Germinal center (tissue), 1 donor: ENCODE measurements around the gene IL17RD.

Experiments used
- DNase-seq: peaks from one replicate; pipeline ENCODE4 v3.0.0; 2012; ENCODE audit warnings: mixed read lengths, low spot score

Gene IL17RD

DNA sequence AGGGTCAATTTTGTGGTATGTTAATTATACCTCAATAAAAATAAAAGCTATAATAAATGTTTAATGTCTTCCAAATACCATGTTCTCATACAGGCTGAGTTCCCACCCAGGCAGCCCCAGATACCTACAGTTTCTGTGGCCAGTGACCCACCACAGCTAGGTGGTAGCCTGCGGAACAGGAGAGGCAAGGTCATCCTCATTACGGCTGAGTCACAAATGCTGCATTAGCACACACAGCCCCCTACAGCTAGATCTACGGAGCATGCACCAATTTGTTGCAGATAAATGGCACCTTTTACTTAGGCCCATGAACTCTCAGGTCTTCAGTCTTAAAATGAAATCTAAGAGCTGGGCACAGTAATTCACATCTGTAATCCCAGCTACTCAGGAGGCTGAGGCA is 99.6 kb downstream of the IL17RD start:
- no peak for DNase-seq

- DNase-seq = no peak
Observed at GRCh38 chr3:57064572-57064971, 100.6 kb downstream of the IL17RD start.

GRCh38 chr3:57064001-57064400 is 101.2 kb downstream of the IL17RD start:
- DNase-seq = no peak

DNA sequence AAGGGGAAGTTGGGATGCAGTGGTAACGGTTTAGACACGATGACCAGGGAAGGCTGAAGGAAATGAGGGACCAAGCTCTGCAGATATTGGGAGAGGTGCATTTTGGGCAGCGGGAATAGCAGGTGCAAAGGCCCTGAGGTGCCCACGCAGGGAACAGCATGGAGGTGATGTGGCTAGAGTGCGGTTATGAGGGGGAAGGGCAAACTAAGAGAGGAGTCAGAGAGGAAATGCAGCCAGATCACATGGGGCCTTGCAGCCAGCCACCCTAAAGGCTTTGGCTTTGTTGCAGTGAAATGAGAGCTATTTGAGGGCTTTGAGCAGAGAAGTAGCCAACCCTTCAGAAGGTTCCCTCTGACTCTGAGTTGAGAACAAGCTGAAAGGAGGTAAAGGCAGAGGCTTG is 102.1 kb downstream of the IL17RD start:
- no peak for DNase-seq

- no peak for DNase-seq
Observed at GRCh38 chr3:57062101-57062631, 103.0 kb downstream of the IL17RD start.

GRCh38 chr3:57061556-57061955 is 103.6 kb downstream of the IL17RD start:
- no peak for DNase-seq

GRCh38 chr3:57060089-57060821 is 104.9 kb downstream of the IL17RD start, which contains the start of gene SPATA12:
Gene SPATA12 (plus strand): TSS chr3:57060664. CDS start chr3:57073695, 13,031 bp downstream.
- DNase-seq = no peak

DNA sequence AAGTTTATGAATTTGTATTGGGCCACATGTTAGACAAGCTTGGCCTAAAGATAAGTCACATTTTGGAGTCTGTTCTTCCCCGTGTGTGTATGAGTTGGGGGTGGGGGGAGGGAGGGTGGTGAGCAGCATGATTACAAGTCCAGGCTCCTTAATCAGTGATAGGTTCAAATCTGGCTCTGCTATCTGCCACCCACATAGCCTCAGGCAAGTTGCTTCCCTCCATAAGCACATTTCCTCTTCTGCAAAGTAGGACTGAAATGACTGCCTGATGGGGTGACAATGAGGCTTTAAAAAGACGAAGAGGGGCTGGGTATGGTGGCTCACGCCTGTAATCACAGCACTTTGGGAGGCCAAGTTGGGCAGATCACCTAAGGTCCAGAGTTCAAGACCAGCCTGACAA is 105.7 kb downstream of the IL17RD start:
- DNase-seq = no peak

- no peak for DNase-seq
Observed at GRCh38 chr3:57057351-57057750, 107.8 kb downstream of the IL17RD start.

DNA sequence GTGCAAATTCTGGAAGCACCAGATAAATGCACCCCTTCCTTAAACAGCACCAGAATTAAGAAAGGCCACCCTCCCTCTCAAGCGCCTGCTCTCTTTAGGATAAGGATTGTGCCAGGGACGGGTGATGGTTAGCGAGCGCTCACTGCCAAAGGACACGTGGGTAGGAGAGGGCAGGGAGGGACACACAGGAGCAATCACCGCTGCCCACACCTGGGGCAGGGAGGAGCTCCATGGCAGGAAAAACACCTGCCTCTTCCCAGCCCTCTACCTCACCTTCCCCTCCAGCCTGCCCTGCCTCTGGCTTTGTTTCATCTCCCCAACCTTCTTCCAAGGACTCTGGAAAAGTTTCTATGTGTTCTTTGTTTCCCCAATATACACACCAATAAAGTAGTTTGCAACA is 112.0 kb downstream of the IL17RD start:
- DNase-seq = no peak

- DNase-seq = no peak
Observed at GRCh38 chr3:57052662-57053061, 112.5 kb downstream of the IL17RD start.

DNA sequence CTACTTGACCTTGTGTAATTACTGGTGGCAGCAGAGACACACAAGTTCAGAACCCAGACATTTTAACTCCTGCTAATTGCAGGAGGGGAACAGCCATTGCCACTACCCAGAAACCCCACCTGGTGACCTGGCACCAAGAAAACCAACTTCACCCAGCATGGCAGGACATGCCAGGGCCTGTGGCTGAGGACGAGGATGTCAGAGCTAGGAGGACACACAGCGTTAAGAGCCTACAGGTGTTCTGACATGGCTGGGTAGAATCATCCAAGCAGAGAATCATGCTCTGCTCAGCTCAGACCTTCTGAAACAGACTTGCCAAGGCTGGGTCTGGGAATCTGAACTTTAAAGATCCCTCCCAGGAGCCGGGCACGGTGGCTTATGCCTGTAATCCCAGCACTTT is 116.4 kb downstream of the IL17RD start:
- DNase-seq = no peak

DNA sequence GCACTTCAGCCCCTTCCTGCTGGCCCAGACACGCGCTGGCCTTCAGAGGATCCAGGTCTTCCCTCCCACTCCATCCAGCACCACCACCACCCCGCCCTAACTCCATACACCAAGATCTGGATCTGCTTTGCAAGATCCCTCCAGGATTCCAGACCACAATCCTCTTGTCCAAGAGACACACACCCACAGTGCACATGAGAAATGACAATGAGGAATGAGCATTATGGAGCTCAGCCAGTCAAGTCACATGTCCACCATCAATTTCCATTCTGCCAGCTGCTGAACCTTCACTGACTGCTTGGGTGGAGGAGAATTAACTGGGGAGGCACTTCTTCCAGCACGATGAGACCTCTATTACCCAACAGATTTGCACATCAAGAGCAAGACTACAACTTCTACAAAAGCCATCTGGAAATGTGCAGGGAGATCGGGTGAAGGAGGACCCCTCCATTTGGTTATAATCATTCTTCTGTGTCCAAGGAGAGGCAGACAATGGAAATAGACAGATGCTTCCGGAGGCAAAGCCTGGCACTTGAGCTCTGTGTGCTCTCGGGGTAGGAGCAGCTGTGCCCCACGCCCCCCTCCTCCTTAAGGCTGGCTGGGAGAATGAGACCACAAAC is 117.0 kb downstream of the IL17RD start:
- no peak for DNase-seq

- DNase-seq = no peak
Observed at GRCh38 chr3:57046101-57046765, 118.9 kb downstream of the IL17RD start.

DNA sequence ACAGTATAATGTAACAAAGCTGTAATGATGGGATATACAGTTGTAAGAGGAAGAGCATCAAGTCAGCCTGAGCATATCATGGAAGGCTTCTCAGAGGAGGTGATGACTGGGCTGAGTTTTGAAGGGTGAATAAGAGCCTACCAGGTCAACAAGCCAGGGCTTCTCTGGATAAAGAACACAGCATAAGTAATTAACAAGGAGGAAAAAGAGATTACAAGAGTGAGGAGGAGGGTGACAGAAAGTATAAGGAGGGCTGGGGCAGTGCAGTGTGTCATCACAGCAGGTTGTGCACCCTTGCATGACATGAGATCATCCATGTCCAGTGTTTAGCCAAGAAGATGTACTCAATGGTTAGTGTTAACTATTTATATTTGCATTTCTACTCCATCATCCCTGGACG is 121.6 kb downstream of the IL17RD start:
- DNase-seq = no peak

DNA sequence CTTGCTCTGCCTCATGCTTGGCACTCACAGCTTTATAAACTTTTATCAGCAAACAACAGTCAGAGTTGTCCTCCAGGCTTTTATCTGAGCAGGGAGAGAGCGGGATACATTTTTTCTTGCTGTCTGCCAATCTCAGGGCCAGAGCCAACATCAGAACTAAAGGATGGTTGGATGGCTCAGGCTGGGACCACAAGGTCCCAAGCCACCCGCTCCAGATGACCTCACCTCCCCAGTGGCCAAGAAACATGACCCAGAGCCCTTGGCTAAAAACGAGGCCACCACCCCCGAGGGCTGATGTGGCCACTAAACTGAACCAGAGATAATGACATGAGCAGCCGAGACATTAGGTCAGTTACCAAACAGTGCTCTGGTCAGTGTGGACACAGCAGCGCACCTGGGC is 123.5 kb downstream of the IL17RD start:
- no peak for DNase-seq
